CD4-positive, alpha-beta T cell treated with Interleukin-10 for 1 hour (primary cell): ENCODE results near the gene SERPINA5.
"Not testable (repeated sequence)": the region's sequence is repeated elsewhere in the genome, so short reads cannot be mapped to it uniquely, and the experiment has no call there.

Experiments
- DNase-seq: peaks from one replicate; pipeline ENCODE4 v3.0.0-alpha.2; 2020

SERPINA5 gene

DNA sequence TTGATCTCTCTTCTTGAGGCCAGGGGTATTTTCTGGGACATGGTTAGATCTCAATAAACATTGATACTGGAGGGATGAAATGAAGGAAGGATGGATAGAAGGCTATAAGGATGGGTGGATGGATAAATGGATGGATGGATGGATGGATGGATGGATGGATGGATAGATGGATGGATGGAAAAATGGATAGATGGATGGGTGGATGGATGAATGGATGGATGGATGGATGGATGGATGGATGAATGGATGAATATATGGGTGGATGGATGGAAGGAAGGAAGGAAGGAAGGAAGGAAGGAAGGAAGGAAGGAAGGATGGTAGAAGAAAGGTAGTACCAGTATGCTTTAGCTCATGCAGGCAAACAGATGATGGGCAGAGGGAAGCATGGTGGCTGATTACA is 3.8 kb upstream of the SERPINA5 start:
- not testable (repeated sequence) for DNase-seq

DNA sequence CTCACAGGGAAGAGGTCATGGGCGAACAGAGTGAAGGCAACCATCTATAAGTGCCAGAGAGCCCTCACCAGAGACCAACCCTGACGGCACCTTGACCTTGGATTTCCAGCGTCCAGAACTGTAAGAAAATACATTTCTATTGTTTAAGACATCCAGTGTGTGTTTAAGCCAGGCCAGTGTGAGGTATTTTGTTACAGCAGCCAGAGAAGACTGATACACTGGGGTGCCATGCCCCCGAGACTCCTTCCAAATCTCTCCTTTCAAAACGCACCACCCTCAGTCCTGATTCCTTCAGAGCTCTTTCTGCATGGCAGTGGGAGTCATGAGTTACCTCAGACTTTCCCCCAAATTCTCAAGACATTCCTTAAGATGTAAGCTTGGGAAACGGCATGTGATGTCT is 2.5 kb upstream of the SERPINA5 start:
- DNase-seq, result no peak

DNA sequence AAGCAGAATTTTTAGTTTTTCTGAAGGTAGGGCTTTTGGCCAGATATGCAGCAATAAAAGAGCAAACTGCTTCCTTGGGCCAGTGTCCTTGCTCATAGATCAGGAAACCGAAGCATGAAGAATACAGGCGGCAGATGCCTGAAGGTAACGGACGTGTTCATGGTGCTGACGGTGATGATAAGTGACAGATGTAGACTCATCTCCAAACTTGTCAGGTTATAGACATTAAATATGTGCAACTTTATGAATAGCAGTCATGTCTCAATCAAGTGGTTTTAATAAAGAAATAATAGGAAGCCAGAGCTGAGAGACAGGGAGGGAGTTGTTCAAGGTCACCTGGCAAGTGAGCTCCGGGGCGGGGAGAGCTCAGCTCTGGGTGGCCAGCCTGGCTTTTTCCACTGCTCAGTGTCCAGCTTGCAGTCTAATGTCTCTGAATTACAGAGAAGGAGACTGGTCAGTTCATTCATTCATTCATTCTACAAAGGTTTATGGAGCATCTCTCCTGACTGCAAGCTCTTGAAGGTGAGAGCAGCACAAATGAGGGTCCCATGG is 1.0 kb downstream of the SERPINA5 start:
- DNase-seq, result no peak

DNA sequence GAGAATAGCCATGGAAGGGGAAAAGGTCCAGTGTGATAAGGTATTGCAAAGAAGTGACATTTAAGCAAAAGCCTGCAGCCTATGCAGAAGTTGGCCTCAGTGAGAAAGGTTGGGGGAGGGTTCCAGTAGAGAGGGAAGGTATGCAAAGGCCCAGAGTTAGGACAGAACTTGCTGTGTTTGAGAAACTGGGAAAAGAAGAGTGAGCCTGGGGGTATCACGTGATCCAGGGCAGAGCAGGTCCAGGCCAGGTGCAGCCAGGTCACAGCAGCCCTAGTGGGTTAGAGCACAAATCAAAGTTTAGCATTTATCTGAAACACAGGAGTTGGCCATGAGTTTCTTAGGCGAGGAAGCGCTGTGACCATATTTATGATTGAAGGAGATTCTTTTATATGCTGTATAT is 1.6 kb downstream of the SERPINA5 start:
- no peak for DNase-seq

DNA sequence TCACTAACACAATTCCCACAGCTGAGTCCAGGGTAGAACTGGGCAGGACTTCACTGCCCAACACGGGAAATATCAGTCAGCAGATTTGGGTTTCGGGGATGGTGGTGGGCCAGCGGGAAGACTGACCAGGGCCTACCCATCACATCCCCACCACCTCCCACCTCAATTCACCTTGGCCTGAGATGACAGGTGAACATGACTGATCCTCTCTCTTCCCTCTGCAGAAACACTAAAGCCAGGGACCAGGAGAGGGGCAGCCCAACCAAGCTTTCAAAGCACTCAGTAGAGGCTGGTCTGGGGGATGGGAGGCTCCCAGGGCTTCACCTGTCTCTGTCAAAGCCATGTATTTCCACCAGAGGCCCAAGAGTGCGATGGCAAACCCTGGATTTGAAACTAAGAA is 2.3 kb downstream of the SERPINA5 start:
- DNase-seq, result no peak

DNA sequence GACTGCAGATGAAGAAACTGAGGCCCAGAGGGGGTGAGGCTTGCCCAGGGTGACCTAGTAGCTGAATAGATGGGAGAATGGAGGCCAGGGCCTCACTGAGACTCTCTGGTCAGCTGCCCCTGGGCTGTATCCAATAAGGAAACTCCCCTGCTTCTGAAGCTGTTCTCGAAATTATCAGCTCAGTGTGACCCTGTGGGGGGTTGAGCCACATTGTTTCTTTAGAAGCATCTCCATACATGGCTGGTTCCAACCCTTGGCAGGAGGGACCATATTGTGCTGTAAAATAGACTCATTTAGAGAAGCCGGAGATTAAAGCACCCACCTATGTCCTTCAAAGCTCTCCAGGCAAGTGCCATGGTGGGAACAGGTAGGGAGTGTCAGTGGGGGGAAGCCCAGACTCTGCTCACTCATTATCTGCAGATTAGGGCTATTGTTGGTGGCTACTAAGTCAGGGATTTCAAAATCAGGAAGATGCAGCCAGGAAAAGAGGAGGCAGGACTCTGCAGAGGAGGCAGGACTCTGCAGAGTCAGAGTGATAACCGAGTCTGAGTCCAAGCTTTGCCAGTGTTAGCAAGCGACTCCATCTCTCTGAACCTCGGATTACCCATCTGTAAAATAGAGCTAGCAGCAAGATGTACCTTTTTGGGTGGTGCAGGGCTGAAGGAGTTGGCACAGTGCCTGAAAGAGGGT is 3.5 kb downstream of the SERPINA5 start:
- no peak for DNase-seq

DNA sequence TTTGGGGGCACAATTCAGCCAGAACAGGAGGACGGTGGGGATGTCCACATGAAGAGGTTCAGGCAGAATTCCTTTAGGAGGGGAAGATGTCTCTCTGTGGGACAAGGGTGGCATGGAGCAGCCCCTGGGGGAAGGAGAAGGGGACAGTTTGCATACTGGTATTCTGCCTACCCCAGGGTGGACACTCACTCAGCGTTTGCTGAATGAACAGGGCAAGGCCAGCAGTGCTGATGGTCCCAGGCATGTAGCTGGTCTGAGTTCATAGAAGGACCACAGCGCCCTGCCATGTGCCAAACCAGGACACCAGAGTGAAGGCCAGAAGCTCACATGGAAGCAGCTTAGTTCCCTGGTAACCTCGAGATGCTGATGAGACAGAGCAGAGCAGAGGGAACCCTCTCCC is 5.4 kb downstream of the SERPINA5 start:
- DNase-seq, result no peak

DNA sequence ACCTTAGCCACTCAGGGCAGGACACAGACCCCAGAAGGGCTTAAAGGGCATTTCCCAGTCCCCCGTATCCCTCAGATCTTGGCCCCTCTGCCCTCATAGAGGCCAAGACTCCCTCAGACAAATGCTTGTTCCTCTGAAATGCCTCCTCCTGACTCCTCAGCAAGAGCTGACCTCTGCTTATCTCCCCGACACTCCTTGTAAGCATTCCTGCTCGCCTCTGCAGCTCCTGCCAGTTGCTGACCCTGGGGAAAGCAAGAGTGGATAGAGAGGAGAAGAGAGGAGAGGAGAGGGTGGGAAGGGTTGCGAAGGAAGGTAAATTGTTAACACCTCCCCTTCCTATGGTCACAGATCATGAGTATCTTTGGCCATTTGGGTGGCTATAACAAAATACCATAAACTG is 7.1 kb downstream of the SERPINA5 start:
- no peak for DNase-seq

DNA sequence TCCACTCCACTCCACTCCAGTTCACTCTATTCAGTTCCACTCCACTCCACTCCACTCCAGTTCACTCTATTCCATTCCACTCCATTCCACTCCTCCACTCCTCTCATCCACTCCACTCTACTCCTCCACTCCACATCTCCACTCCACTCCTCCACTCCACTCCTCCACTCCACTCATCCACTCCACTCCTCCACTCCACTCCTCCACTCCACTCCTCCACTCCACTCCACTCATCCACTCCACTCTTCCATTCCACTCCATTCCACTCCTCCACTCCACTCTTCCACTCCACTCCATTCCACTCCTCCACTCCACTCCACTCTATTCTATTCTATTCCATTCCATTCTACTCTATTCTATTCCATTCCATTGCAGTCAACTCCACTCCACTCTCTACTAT is 9.8 kb downstream of the SERPINA5 start:
- no peak for DNase-seq

DNA sequence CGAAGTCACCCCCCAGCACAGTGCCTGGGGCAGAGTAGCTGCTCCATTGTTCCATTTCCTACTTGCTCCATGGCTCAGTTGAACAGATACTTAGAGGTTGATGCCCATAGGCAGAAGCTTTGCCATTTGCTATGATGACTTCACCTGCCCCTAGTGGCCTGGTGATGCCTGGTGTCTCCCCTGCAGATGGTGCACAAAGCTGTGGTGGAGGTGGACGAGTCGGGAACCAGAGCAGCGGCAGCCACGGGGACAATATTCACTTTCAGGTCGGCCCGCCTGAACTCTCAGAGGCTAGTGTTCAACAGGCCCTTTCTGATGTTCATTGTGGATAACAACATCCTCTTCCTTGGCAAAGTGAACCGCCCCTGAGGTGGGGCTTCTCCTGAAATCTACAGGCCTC is 10.6 kb downstream of the SERPINA5 start:
- no peak for DNase-seq

DNA sequence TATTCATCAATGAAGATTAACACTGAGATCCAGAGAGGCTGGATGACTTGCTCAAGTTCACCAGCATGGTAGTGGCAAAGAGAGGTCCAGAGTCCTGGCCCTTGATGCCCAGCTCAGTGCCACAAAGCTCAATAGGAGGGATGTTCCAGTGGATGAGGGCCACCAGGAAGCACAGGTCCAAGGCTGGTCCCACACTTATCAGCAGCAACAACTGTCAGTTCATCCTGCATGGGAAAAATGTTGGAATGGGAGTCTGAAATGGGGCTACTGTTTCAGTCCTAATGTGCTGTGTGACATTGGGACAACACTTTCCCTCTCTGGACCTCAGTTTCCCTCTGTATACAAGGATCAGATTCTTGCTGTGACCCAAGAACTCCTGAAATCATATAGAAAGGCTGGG is 11.2 kb downstream of the SERPINA5 start:
- DNase-seq, result no peak

DNA sequence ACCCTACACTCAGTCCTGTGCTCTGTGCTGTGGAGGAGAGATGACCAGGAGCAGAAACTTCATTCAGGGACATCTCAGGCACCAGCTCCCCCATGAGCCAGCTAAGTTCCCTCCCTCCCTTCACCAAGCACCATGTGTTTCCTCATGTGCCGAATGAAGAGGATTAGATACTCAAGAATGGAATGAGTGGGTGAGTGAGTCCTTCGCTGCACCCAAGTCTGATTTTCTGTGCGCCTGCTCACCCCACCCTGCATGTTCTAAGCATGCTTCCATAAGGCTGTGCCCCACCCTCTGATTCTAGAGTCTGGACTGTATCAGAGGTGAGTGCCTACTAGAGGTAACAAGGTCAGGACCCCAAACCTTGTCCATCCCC is 12.1 kb downstream of the SERPINA5 start:
- no peak for DNase-seq

DNA sequence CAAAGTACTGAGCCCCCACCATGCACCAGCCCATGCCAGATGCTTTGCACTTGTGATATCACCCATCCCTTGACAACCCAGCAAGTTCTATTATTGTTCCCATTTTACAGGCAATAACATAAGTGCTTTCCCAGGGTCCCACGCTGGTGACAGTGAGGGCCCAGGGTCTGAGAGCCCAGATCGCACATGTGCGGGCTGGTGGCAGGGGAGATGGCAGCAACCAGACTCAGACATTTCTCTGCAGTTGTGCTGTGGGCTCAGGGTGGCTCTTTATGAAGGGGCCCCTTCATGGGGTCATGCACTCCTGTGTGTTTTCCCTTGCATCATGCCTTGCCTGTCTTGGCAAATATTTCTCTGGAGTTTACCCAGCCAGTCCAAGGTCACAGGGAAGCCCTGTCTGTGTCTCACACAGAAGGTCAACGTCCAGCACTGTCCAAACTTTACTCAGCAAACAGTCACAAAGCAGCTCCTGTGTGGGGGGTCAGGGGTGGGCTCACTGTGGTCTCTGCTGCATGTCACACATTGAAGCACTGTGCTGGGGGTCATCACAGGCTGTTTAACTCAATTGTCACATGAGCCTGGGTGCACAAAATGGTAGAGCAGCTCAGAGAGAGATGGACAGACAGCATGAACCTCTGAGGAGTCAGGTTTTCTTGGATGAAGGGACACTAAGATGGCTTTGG is 12.7 kb downstream of the SERPINA5 start:
- DNase-seq, result no peak

DNA sequence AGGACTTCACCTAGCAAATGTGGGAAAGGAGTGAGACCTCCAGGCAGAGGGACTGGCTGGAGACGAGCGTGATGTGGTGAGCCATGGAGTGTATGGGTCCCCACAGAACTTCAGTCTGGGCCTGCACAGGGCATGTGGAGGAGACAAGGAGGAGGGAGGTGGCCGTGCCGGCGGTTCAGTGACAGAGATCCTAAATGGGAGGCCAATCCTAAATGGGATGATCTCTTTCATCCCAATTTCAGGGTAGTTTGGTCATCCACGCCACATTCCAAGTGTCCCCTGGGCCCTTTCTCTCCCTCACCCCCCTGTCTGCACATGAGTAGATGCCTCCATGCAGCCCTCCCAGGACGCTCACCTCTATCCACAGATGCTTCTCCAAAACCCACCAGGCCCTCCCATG is 13.2 kb downstream of the SERPINA5 start:
- no peak for DNase-seq

DNA sequence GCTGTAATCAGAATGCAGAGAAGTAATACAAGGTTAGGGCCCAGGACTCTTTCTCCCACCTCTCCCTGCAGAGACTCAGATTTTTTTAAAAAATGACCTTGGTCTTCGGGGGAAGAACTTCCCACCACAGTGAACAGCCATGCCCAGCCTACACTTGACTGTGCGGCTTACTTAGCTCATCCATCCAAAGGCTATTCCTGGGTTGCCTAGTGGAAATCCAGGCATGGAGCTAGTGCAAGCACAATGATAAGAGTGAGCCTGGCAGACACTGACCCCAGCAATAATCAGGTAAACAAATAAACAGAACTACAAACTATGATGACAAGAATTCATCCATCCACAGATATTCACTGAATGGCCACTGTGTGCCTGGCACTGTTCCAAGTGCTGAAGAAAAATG is 14.7 kb downstream of the SERPINA5 start:
- no peak for DNase-seq

DNA sequence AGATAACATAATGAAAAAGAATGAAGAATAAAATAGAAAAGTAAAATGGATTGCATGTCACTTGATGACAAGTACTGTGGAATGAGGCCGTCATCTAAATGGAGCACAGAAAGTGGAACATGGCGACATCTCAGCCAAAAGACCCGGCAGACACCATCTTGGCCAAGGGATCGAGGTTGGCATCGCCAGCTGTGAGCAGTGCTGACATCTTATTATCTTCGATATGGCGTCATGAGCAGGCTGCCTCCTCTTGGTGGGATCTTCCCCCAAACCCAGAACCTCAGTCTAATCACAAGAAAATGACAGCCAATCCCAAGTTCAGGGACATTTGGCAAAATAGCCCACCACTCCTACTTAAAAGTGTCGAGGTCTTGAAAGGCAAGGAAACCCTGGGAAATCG is 15.1 kb downstream of the SERPINA5 start:
- DNase-seq, result no peak

DNA sequence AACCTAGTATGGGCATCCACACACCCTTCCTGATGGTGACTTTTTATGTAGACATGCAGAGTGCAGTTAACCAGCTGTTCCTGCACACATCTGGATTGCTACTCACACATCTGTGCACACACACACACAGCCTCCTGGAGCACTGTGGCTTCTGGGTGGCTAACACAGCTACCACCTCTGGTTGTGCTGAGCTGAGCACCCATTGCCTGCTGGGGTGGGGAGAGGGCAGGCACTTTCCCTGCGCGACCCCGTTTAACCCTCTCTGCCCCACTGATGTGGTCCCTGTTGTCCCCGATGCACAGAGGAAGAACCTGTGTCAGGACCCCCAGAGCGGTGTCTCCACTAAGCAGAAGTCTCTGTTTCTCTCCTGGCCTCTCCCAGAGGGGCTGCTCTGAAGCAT is 16.6 kb downstream of the SERPINA5 start:
- DNase-seq, result no peak

DNA sequence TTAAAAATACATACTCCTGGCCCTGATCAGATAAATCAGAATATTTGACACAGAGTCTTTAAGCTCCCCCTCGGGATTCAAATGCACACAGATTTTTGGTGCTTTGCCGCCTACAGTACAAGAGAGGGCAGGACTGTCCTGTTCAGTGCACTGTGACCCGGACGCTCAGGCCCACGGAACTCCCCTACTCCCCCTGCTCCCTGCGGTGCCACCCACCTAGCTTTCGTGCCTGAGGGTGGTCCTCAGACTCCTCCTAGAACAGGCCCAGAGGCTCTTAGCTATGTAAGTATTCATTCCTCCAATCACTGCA is 17.2 kb downstream of the SERPINA5 start:
- no peak for DNase-seq

DNA sequence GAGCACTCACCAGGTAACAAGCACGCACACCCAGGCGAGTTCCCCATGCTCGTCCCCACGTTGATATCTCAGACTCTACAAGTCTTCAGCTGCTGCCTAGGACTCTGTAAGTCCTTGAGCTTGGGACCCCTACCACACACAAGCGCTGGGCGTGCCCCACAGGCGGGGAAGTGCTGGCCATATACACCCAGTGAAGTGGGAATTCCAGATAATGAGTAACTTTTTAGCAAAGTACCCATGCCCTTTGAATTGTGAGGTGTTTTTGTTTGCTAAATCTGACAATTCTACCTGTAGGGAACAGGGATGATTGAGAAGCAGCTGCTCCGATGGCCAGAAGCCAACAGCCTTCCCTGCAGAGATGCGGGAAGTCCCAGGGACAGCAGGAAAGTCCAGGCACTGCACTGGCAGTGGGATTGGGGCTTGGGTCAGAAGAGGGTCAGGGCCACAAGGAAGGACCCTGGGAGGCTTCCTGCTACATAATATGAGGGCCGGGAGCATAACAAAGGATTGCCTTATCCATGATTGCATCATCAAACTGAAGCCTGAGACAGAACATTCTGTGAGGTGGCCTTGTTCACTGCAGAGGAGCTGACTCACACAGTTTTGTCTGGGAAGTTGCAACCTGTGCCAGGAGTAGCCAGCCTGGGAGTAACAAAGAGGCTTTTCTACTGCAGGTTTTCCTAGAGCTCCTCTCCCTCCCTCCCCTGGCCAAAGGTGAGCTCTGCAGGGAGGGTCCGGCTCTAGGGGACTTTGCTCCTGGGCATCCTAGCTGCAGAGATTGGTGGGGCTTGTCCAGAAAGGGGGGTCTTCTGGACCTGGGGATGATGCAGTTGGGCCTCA is 17.8 kb downstream of the SERPINA5 start:
- DNase-seq, result no peak

DNA sequence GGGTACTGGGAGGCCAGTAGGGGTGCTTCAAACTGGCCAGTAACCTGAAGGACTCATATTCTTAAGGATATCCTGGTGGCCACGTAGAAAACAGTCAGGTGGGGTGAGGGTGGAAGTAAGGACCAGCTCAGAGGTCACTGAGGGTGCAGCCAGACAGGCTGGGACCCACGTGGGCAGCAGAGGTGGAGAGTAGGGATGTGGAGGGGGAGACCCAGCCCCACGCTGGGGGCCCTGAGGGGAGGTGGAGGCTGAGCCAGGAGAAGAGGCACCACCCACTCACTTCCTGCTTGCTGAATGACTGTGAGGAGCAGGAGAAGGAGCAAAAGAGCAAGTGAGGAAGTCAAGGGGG is 18.4 kb downstream of the SERPINA5 start:
- no peak for DNase-seq

DNA sequence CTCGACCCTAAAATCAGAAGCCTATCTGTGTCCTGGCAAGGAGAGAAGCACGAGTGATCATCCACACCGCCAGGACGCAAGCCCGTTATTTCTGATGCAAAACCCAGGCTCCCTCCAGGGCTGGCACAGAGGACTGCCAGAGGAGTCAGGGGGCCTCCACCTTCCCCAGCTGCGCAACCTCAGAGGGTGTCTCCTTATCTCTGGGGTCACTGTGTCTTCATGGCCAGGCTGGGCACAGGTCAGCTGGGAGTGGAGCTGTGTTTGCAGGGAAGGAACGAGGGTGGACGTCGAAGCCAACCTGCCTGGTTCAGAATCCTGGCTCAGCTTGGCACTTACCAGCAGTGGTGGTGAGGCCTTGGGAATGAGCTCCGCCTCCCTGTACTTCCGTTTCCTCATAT is 18.9 kb downstream of the SERPINA5 start:
- DNase-seq, result no peak

DNA sequence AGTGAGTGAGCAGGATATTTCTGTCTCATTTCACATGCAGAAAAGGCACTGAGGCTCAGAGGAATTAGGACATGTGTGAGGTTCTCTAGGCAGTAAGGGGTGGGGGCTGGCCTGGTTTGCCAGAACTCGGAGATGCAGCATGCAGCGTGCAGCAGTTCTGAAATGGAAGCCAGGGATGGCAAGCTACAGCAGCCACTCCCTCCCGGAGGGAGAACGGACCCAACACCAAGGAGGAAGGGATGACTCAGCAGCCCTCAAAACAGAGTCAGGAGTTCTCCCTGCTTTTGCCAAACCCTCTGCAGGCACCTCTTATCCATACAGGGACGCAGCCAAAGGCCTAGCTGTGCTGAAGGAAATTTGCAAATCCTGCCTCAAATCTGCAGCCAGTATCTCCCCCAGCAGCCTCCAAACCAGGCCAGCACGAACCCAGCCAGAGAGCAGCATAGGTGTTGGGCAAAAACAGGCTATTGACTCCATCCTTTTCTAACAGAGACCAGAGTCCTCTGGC is 20.7 kb downstream of the SERPINA5 start:
- no peak for DNase-seq

DNA sequence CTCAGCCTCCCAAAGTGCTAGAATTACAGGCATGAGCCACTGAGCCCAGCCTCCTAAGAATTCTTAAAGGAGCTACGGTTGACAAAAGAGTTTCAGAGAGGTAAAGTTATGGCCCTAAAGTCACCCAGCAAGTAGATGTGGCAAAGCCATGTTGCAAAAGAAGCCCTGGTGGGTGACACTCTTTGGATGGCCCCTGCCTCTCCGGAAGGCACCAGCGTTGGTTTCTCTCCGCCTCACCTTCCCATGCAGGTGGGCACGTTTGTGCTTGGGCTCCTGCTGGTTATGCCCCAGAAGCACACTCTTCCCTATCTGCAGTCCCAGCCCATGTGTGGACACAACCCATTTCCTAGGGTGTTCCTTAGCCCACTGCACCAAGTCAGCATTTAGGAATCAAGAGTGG is 21.5 kb downstream of the SERPINA5 start:
- no peak for DNase-seq

DNA sequence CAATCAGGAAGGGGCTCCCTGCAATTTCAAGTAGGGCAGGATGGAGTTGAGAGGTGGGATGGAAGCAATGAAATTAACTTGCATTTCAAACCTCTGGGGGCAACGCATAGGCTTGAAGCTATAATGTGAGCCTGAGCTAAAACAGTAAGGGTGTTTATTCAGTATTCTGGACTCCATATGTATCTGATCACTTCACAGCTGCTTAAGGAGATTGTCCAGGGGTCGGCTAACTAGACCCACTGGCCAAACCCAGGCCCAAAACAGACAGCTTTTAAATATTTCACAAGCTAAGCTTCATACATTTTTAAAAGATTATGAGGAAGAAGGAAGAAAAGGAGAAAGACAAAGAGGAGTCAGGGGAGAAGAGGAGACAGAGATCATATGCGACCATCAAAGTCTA is 24.1 kb downstream of the SERPINA5 start:
- DNase-seq, result no peak
